ENCODE data around the gene BRINP3.

DNA sequence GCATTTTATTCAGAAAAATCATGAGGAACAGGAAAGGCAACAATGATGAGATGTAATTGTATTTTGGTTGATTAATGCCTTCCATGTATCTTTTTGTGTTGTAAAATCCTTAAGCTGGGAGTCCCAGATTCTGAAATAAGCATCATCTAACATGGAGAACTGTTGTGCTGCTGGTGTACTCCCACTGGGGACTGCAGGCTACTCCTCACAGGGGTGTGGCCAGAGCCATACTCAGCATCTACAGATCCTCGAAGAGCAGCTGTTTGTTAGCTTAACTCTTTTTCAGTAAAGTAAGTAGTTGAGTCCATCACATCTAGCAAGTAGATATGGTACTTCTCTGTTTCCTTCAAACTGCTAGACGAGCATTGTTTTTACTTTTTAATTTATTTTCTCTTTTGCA lies 358.0 kb downstream of the BRINP3 start:
- TF ChIP-seq, protein P1, sequence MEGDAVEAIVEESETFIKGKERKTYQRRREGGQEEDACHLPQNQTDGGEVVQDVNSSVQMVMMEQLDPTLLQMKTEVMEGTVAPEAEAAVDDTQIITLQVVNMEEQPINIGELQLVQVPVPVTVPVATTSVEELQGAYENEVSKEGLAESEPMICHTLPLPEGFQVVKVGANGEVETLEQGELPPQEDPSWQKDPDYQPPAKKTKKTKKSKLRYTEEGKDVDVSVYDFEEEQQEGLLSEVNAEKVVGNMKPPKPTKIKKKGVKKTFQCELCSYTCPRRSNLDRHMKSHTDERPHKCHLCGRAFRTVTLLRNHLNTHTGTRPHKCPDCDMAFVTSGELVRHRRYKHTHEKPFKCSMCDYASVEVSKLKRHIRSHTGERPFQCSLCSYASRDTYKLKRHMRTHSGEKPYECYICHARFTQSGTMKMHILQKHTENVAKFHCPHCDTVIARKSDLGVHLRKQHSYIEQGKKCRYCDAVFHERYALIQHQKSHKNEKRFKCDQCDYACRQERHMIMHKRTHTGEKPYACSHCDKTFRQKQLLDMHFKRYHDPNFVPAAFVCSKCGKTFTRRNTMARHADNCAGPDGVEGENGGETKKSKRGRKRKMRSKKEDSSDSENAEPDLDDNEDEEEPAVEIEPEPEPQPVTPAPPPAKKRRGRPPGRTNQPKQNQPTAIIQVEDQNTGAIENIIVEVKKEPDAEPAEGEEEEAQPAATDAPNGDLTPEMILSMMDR (IDR thresholded peaks at IDR 0.05; ENCODE audit: low read depth, low read length), result no peak
- TF ChIP-seq MAX (IDR thresholded peaks at IDR 0.05; ENCODE audit: low read depth, low read length), result no peak
